Measurements from ENCODE around the gene DYNLT1. TPM values are rescaled to one million over a fixed set of nuclear protein-coding genes. Genes with fewer than 3 reads are reported as not detected.

The DYNLT1 gene
- total and polyA plus RNA-seq, 2 of the 13 experiments (the other 11 are each of a cell fraction or from before 2014, with no cell fraction given): 108 to 171 TPM

- H3K4me3 ChIP-seq (replicated peaks in 1 of 3; ENCODE audit: insufficient read depth in 1 of 3, low read depth in 2 of 3, low read length in 3 of 3): no peak overlapping the region
- H3K27ac ChIP-seq (ENCODE audit: extremely low read length, insufficient read depth, low read length): no peak overlapping the region
- H3K4me1 ChIP-seq (ENCODE audit: insufficient read depth, low read length): no peaks in the 10 kb centered on the region
- peaks cover 50 to 95% of the 10 kb centered on the region in 2 experiments for H3K36me3 ChIP-seq (replicated peaks in 1 of 2; ENCODE audit: control insufficient read depth in 1 of 2, insufficient read depth in 2 of 2, low read length in 2 of 2)
- no TSS peak for BruUV-seq (replicated peaks)
- ChIA-PET CTCF (ENCODE audit: low intra/inter-chr PET ratio, low total read pairs) (interaction anchor here (2.5 kb wide), 1 partner anchor 390 kb away, joined by 8 read pairs; no protein-coding TSS in a partner anchor), POLR2A (interaction anchor here (0.9 kb wide), 1 partner anchor 9 kb away, joined by 3 read pairs; no protein-coding TSS in a partner anchor)
- H3K27me3 ChIP-seq (ENCODE audit: control insufficient read depth in 1 of 2, insufficient read depth in 2 of 2, low read length in 2 of 2): no peaks in the 10 kb centered on the region
- no peak overlapping the region for H2AFZ ChIP-seq (ENCODE audit: low read length)
- peaks cover 49% of the 10 kb centered on the region for H4K20me1 ChIP-seq (ENCODE audit: insufficient read depth, low read length)
- peaks cover 22% of the 10 kb centered on the region for H3K79me2 ChIP-seq (ENCODE audit: insufficient read depth, low read length)
- WGBS (ENCODE audit: low lambda C conversion rate): 95% methylated on average over 6 of the region's 6 CpGs
- intact Hi-C loops (cut with micrococcal nuclease; ENCODE audit: unreplicated experiment): loop anchor here (2.0 kb wide), 1 partner anchor 97 kb away; no protein-coding TSS in a partner anchor
- TF ChIP-seq POLR2A (IDR thresholded peaks at IDR 0.05; ENCODE audit: insufficient read depth in 1 of 2, low read depth in 2 of 2, low read length in 2 of 2) (0 out of 4 replicates have a peak, but pooled peaks of 1 of the 2 experiments have one; percentile 29), ZMYM4 (CRISPR knock-in tag; IDR thresholded peaks at IDR 0.05) (no peak), KLF15 (CRISPR knock-in tag; IDR thresholded peaks at IDR 0.05; ENCODE audit: borderline replicate concordance) (no peak), PAX8 (CRISPR knock-in tag; IDR thresholded peaks at IDR 0.05; ENCODE audit: borderline replicate concordance) (no peak), NCOA5 (CRISPR knock-in tag; IDR thresholded peaks at IDR 0.05) (no peak)
- H3K9me3 ChIP-seq (ENCODE audit: low read length): no peaks in the 10 kb centered on the region
- H3K9ac ChIP-seq (ENCODE audit: insufficient read depth, low read depth, low read length): no peak overlapping the region
- in situ Hi-C loops (cut with HindIII; ENCODE audit: extremely low pct_ligation_motif_present, low pct_unique_long_range_greater_than_20kb): no loop called here
- DNase-seq (ENCODE audit: low spot score) (no peak), ATAC-seq (no peak), FAIRE-seq (no peak)
- no peak overlapping the region for H3K4me2 ChIP-seq (ENCODE audit: low read depth, low read length)
Measured at GRCh38 chr6:158604048-158604406, 40.5 kb downstream of the DYNLT1 start.

GRCh38 chr6:158603261-158604047 lies 41.1 kb downstream of the DYNLT1 start:
- no peak overlapping the region for H2AFZ ChIP-seq (ENCODE audit: low read length)
- BruUV-seq (replicated peaks): no TSS peak
- no peak overlapping the region for H3K4me3 ChIP-seq (replicated peaks in 1 of 3; ENCODE audit: insufficient read depth in 1 of 3, low read depth in 2 of 3, low read length in 3 of 3)
- H3K36me3 ChIP-seq (replicated peaks in 1 of 2; ENCODE audit: control insufficient read depth in 1 of 2, insufficient read depth in 2 of 2, low read length in 2 of 2): peaks cover 50 to 94% of the 10 kb centered on the region in 2 experiments
- POLR2A ChIA-PET: interaction anchor here (0.9 kb wide), 1 partner anchor 8 kb away, joined by 3 read pairs; no protein-coding TSS in a partner anchor
- CTCF ChIA-PET (ENCODE audit: low intra/inter-chr PET ratio, low total read pairs): no interaction called here
- no peaks in the 10 kb centered on the region for H3K4me1 ChIP-seq (ENCODE audit: insufficient read depth, low read length)
- H3K4me2 ChIP-seq (ENCODE audit: low read depth, low read length): no peak overlapping the region
- in situ Hi-C loops (cut with HindIII; ENCODE audit: extremely low pct_ligation_motif_present, low pct_unique_long_range_greater_than_20kb) (no loop called here), intact Hi-C loops (cut with micrococcal nuclease; ENCODE audit: unreplicated experiment) (loop anchor here (2.0 kb wide), 1 partner anchor 97 kb away; no protein-coding TSS in a partner anchor)
- FAIRE-seq (no peak), DNase-seq (ENCODE audit: low spot score) (no peak), ATAC-seq (no peak)
- H4K20me1 ChIP-seq (ENCODE audit: insufficient read depth, low read length): peaks cover 49% of the 10 kb centered on the region
- no peak overlapping the region for H3K9ac ChIP-seq (ENCODE audit: insufficient read depth, low read depth, low read length)
- H3K9me3 ChIP-seq (ENCODE audit: low read length): no peaks in the 10 kb centered on the region
- H3K79me2 ChIP-seq (ENCODE audit: insufficient read depth, low read length): peaks cover 22% of the 10 kb centered on the region
- WGBS (ENCODE audit: low lambda C conversion rate): 97% methylated on average over 15 of the region's 15 CpGs
- H3K27ac ChIP-seq (ENCODE audit: extremely low read length, insufficient read depth, low read length): no peak overlapping the region
- H3K27me3 ChIP-seq (ENCODE audit: control insufficient read depth in 1 of 2, insufficient read depth in 2 of 2, low read length in 2 of 2): no peaks in the 10 kb centered on the region
- TF ChIP-seq, protein P1, sequence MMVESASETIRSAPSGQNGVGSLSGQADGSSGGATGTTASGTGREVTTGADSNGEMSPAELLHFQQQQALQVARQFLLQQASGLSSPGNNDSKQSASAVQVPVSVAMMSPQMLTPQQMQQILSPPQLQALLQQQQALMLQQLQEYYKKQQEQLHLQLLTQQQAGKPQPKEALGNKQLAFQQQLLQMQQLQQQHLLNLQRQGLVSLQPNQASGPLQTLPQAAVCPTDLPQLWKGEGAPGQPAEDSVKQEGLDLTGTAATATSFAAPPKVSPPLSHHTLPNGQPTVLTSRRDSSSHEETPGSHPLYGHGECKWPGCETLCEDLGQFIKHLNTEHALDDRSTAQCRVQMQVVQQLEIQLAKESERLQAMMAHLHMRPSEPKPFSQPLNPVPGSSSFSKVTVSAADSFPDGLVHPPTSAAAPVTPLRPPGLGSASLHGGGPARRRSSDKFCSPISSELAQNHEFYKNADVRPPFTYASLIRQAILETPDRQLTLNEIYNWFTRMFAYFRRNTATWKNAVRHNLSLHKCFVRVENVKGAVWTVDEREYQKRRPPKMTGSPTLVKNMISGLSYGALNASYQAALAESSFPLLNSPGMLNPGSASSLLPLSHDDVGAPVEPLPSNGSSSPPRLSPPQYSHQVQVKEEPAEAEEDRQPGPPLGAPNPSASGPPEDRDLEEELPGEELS (CRISPR knock-in tag; IDR thresholded peaks at IDR 0.05): no peak
- TF ChIP-seq, protein P2, sequence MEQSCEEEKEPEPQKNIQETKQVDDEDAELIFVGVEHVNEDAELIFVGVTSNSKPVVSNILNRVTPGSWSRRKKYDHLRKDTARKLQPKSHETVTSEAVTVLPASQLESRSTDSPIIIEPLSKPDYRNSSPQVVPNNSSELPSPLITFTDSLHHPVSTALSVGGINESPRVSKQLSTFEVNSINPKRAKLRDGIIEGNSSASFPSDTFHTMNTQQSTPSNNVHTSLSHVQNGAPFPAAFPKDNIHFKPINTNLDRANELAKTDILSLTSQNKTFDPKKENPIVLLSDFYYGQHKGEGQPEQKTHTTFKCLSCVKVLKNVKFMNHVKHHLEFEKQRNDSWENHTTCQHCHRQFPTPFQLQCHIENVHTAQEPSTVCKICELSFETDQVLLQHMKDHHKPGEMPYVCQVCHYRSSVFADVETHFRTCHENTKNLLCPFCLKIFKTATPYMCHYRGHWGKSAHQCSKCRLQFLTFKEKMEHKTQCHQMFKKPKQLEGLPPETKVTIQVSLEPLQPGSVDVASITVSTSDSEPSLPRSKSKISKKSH (CRISPR knock-in tag; IDR thresholded peaks at IDR 0.05; ENCODE audit: borderline replicate concordance): no peak
- TF ChIP-seq, protein P3, sequence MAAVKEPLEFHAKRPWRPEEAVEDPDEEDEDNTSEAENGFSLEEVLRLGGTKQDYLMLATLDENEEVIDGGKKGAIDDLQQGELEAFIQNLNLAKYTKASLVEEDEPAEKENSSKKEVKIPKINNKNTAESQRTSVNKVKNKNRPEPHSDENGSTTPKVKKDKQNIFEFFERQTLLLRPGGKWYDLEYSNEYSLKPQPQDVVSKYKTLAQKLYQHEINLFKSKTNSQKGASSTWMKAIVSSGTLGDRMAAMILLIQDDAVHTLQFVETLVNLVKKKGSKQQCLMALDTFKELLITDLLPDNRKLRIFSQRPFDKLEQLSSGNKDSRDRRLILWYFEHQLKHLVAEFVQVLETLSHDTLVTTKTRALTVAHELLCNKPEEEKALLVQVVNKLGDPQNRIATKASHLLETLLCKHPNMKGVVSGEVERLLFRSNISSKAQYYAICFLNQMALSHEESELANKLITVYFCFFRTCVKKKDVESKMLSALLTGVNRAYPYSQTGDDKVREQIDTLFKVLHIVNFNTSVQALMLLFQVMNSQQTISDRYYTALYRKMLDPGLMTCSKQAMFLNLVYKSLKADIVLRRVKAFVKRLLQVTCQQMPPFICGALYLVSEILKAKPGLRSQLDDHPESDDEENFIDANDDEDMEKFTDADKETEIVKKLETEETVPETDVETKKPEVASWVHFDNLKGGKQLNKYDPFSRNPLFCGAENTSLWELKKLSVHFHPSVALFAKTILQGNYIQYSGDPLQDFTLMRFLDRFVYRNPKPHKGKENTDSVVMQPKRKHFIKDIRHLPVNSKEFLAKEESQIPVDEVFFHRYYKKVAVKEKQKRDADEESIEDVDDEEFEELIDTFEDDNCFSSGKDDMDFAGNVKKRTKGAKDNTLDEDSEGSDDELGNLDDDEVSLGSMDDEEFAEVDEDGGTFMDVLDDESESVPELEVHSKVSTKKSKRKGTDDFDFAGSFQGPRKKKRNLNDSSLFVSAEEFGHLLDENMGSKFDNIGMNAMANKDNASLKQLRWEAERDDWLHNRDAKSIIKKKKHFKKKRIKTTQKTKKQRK (IDR thresholded peaks at IDR 0.05; ENCODE audit: low read length): no peak
- peak; percentile 31 for TF ChIP-seq AGO2 (optimal IDR thresholded peaks at IDR 0.05; ENCODE audit: low read depth, low read length)
- TF ChIP-seq TCF7L2 (IDR thresholded peaks at IDR 0.05; ENCODE audit: low read depth, low read length): no peak
